Mucosa of stomach (tissue), 1 donor: ENCODE data around the gene KAT6B.

Experiments used
- H3K27me3 ChIP-seq: one replicate; pipeline ENCODE4 v1.7.0; 2013; ENCODE audit warnings: mild to moderate bottlenecking, low read length; ENCODE audit not compliant: control insufficient read depth, insufficient read depth
- H3K36me3 ChIP-seq: one replicate; pipeline ENCODE4 v1.7.0; 2013; ENCODE audit warnings: low read length; ENCODE audit not compliant: control insufficient read depth, insufficient read depth
- H3K4me1 ChIP-seq: one replicate; pipeline ENCODE4 v1.7.0; 2013; ENCODE audit warnings: mild to moderate bottlenecking, low read length; ENCODE audit not compliant: control insufficient read depth, insufficient read depth
- H3K4me3 ChIP-seq: one replicate; pipeline ENCODE4 v1.7.0; 2013; ENCODE audit warnings: low read length
- H3K9ac ChIP-seq: one replicate; pipeline ENCODE4 v1.7.0; 2013; ENCODE audit warnings: mild to moderate bottlenecking, low read length, moderate library complexity
- H3K9me3 ChIP-seq: one replicate; pipeline ENCODE4 v1.7.0; 2013; ENCODE audit warnings: mild to moderate bottlenecking, low read length, moderate library complexity; ENCODE audit not compliant: control insufficient read depth
- donor health status: Pancreatic carcinoma.

The KAT6B gene

DNA sequence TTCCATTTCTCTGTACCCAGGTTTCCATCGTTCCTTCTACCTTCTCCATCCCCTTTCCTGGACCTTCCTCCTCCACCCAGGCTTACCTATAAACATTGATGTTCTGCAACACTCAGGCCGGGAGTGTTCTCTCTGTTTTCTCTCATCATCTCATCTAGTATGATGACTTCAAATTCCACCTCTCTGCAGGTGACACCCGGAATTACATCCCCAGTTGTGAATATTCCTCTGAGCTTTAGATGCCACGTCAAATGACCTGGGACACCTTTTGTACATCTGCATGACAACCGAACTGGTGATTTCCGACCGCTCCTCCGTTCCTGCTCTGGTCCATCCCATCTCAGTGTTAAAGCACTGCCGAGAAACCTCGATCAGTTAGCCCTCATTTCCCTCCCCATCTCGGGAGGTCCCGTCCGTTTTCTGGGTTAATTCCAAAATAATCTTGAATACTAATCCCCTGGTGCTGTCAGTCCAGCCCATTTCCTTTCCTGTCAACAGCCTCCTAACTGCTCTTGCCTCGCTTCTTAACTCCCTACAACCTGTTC lies 208.4 kb downstream of the KAT6B start:
- H3K9ac ChIP-seq: no peak overlapping the region
- no peaks in the 10 kb centered on the region for H3K36me3 ChIP-seq
- no peak overlapping the region for H3K4me3 ChIP-seq
- H3K9me3 ChIP-seq: no peaks in the 10 kb centered on the region
- no peaks in the 10 kb centered on the region for H3K27me3 ChIP-seq
- H3K4me1 ChIP-seq: no peaks in the 10 kb centered on the region

DNA sequence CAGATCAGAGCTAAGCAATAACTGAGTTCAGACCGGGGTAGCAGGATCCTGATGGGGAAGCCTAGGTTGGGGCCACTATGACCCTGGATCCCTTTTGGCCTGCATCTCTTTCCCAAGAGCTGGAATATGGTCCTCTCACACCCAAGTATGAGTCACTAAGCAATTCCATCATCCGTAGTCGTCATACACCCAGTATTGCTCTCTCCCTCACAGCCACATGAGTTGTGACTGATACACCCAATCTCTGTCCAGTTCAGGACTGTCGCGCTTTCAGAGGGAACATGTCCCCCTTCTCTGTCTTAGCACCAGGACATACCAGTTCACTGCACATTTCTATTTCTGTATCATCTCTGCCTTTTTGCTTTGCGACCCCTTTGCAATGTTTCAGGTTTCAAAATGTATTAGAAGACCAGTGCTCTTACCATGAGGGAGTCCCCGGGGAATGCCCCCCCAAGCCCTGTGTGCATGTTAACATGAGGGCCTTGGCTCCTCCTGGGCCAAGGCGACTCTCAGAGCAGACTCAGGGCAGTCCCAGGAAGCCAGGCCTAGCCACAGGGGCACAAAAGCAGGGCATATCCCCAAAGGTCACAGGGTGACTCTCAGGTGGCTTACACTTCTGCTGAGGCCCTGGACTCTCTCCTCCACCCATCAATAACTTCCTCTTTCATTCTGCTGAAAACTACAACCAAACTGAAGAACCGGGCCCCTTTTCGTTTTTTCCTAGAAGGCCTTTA lies 209.7 kb downstream of the KAT6B start:
- H3K9me3 ChIP-seq: no peaks in the 10 kb centered on the region
- H3K4me1 ChIP-seq: no peaks in the 10 kb centered on the region
- no peak overlapping the region for H3K9ac ChIP-seq
- no peak overlapping the region for H3K4me3 ChIP-seq
- no peaks in the 10 kb centered on the region for H3K36me3 ChIP-seq
- no peaks in the 10 kb centered on the region for H3K27me3 ChIP-seq

- H3K27me3 ChIP-seq: no peaks in the 10 kb centered on the region
- H3K9me3 ChIP-seq: no peaks in the 10 kb centered on the region
- H3K4me3 ChIP-seq: no peak overlapping the region
- no peaks in the 10 kb centered on the region for H3K4me1 ChIP-seq
- H3K36me3 ChIP-seq: no peaks in the 10 kb centered on the region
- no peak overlapping the region for H3K9ac ChIP-seq
Observed at GRCh38 chr10:75037171-75038153, 211.1 kb downstream of the KAT6B start.

DNA sequence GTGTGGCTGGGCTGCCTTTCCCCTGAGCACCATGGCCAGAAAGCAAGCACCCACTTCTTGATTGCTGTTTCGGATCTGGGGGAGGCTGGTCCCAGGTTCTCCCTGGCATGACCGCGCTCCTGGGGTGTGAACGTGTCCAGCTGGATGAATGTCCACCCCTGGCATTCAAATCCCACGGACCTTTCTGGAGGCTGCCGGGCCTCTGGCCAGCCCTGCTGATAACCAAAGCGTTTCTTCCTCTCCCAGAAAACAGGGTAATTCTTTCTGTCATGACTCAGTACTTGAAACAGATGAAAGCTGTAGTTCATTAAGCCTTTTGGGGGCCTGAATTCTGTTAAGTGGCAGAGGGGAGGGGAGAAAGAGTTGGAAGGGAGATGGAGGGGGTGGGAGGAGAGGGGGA lies 211.9 kb downstream of the KAT6B start:
- Histone ChIP-seq H3K9ac (no peak overlapping the region), H3K9me3 (no peaks in the 10 kb centered on the region), H3K4me3 (no peak overlapping the region), H3K36me3 (no peaks in the 10 kb centered on the region), H3K4me1 (no peaks in the 10 kb centered on the region), H3K27me3 (no peaks in the 10 kb centered on the region)

DNA sequence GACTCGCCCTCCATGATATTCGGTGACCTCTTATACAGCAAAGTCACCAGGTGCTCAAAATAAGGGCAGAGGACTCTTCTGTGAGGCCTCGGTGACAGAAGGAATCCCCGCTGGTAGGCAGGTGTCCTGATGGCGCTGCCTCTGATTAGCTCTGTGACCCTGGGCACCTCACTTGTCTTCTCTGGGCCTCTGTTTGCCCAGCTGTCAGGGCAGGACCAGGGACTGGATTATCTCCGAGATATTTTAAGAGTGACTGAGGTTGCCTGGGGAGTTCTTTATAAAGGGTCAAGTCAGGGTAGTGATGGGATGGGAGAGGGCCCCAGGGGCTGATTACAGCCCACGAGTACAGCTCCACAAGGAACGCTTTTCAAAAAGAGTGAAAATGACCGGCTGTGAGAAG lies 214.2 kb downstream of the KAT6B start:
- Histone ChIP-seq H3K9me3 (no peaks in the 10 kb centered on the region), H3K9ac (no peak overlapping the region), H3K27me3 (no peaks in the 10 kb centered on the region), H3K4me3 (no peak overlapping the region), H3K36me3 (no peaks in the 10 kb centered on the region), H3K4me1 (no peaks in the 10 kb centered on the region)

DNA sequence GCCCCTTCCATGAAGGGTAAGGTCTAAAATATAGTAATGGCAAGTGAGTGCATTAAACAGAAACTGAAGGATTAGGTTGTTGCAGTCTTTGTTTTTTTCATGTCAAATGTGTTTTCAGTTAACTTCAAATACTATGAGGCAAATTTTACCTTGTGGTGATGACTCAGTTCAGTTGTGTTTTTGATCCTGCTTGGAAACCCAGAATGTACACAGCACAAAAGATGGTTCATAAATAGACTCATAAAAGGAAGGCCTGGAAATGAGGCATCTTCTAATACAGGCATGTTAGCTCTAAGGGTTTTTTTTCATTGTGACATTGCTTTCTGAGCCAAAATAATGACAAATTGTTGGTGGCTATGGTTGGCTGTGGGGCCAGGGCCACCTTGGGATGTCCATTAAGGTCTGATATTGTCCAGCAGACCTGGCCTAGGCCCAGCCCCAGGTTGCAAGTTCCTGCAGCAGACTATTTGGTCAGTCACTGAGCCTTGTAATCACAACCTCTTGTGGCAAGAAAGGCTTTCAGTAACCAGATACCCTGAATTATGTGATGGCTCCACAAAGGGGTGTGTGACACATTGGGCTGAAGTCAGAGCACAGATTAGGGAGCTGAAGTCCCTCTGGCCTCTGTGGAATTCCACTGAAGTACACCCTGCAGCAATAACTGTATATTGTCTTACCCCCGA lies 216.0 kb downstream of the KAT6B start:
- no peaks in the 10 kb centered on the region for H3K36me3 ChIP-seq
- no peak overlapping the region for H3K9ac ChIP-seq
- no peaks in the 10 kb centered on the region for H3K27me3 ChIP-seq
- H3K4me1 ChIP-seq: no peaks in the 10 kb centered on the region
- no peak overlapping the region for H3K4me3 ChIP-seq
- H3K9me3 ChIP-seq: no peaks in the 10 kb centered on the region

DNA sequence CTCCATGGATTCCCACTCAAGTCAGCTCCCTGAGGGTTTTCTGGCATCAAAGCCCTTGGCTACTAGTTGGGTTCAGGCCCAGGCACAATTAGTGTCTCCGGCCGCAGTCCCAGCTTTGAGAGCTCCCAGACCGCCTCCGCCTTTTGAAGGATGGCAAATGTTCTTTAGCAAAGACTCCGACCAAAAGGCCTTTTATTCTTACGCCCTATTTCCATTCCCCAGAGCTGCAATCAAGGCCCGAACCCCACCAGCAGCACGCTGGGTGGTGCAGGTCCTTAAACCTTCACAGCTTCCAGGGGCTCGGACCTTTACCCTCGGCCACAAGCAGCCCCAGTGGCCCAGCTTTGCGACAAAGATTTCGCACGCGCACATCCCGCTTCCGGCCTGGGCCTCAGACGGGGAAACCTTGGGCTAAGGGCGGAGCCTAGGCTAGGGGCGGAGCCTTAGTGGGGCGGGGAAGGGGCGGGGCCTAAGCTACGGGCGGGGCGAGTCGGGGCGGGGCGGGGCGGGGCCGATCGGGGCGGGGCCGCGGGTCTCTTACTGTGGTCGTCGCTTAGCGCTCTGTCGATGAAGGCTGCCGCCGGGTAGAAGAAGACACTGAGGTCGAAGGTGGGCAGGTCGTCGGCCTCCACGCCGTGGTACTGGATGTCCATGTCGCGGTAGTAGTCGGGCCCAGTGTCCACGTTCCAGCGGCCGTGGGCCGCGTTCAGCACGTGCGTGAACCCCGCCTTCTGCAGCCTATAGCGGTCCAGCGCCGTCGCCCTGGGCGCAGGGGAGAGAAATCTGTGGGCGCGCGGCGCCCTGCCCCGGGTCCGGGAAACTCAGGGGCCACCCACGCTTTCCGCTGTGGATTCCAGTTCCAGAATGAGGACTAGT lies 217.1 kb downstream of the KAT6B start:
- no peaks in the 10 kb centered on the region for H3K4me1 ChIP-seq
- H3K36me3 ChIP-seq: no peaks in the 10 kb centered on the region
- H3K27me3 ChIP-seq: no peaks in the 10 kb centered on the region
- no peak overlapping the region for H3K4me3 ChIP-seq
- no peak overlapping the region for H3K9ac ChIP-seq
- H3K9me3 ChIP-seq: no peaks in the 10 kb centered on the region

DNA sequence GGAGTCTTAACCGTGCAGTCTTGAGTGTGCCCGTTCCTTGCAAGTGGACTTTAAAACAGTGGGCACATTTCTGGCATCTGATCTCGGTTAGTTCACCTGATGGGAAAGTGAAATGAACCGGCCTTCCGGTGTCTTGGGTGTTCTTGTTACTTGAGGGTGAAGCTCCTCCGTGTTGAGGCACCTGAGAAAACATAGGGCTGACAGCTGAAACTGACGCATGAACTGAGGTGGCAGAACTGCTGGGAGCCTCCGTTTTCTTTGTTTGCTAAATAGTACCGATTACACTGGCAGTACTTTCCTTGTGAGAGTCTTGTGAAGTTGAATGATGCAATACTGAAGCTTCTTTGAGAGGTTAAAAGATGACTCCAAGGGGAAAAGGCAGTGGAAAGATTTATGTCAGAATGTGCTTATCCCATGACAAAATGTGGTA lies 222.3 kb downstream of the KAT6B start:
- H3K4me1 ChIP-seq: no peaks in the 10 kb centered on the region
- H3K9me3 ChIP-seq: no peaks in the 10 kb centered on the region
- no peaks in the 10 kb centered on the region for H3K36me3 ChIP-seq
- no peak overlapping the region for H3K9ac ChIP-seq
- no peaks in the 10 kb centered on the region for H3K27me3 ChIP-seq
- no peak overlapping the region for H3K4me3 ChIP-seq

GRCh38 chr10:75049316-75050148 lies 223.1 kb downstream of the KAT6B start:
- no peaks in the 10 kb centered on the region for H3K4me1 ChIP-seq
- no peaks in the 10 kb centered on the region for H3K27me3 ChIP-seq
- H3K36me3 ChIP-seq: no peaks in the 10 kb centered on the region
- H3K4me3 ChIP-seq: no peak overlapping the region
- no peaks in the 10 kb centered on the region for H3K9me3 ChIP-seq
- no peak overlapping the region for H3K9ac ChIP-seq

DNA sequence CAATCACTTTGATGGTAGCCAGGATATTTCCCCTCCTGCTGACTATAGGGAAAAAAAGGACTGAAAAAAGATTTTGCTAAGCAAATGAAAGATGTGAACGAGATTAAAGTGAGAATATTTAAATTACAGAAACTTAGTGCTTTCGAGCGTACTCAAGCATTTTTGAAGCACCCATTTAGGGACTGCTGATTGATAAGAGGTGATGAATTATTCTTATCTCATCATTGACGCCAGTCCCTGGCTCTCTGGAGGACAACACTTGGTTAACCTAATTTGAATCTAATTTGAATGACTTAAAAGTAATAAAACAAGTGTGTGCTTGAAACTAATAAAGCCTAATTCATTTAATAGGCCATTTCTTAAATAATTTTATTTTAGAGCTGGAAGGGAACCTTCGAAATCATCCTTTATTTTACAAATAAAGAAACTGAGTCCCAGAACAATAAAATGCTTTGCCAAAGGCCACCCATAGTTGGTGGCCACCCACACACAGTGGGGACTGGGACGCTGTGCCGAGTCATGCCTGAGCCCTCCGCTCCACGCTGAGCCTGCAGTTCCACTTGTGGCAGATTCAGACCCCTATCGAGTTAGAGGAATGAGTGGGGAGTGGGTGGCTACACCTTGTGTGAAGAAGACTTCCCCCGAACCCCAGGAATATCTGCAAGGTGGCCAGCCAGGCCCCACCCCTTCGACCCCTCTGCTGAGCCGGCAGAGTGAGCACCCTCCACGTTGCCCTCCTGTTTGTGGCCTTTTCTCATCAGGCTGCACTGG lies 223.9 kb downstream of the KAT6B start:
- H3K27me3 ChIP-seq: no peaks in the 10 kb centered on the region
- no peak overlapping the region for H3K4me3 ChIP-seq
- no peak overlapping the region for H3K9ac ChIP-seq
- H3K36me3 ChIP-seq: no peaks in the 10 kb centered on the region
- no peaks in the 10 kb centered on the region for H3K9me3 ChIP-seq
- no peaks in the 10 kb centered on the region for H3K4me1 ChIP-seq
